IMR-90 (cell line): Measurements from ENCODE around the gene VPS4B. TPM values are rescaled to one million over a fixed set of nuclear protein-coding genes. Genes with fewer than 3 reads are reported as not detected.

Experiments used
- ATAC-seq: fragments of 200-7000 bp; cut with Tn5 transposase; 2 replicates; pipeline ENCODE4 v1.9.1; 2020; ENCODE audit warnings: low read depth, mild to moderate bottlenecking, moderate library complexity
- BruUV-seq: library from RNA; stranded (reverse); fragments of 400-500 nt; replicated peaks from 2 replicates; lab custom pipeline; 2021; lab: Mats Ljungman, UMichigan
- CTCF ChIA-PET: fragments of 300-600 bp; formaldehyde crosslinking; extraction: SDS; loops from one replicate; lab custom pipeline; 2021; ENCODE audit warnings: antibody characterized with exemption; lab: Yijun Ruan, JAX
- POLR2A ChIA-PET: fragments of 300-600 bp; sonication (Branson Sonifier 250); formaldehyde crosslinking; loops from one replicate; lab custom pipeline; 2022; ENCODE audit warnings: antibody characterized with exemption; ENCODE audit not compliant: unreplicated experiment; lab: Charles Lee
- DNase-seq: peaks from one replicate; pipeline ENCODE4 v3.0.0; 2013
- H2AFZ ChIP-seq: replicated peaks from 2 replicates; pipeline ENCODE3; 2013; ENCODE audit warnings: low read length, mild to moderate bottlenecking; ENCODE audit not compliant: poor library complexity
- H2AK5ac ChIP-seq: 2 replicates; pipeline ENCODE4 v1.6.1; 2013; ENCODE audit warnings: low read depth, low read length, inconsistent platforms
- H2AK9ac ChIP-seq: replicated peaks from 2 replicates; pipeline ENCODE3; 2013; ENCODE audit warnings: mild to moderate bottlenecking, low read depth, low read length, moderate library complexity; ENCODE audit not compliant: poor library complexity
- H2BK120ac ChIP-seq: 2 replicates; pipeline ENCODE4 v1.6.1; 2013; ENCODE audit warnings: low read depth, low read length, inconsistent platforms
- H2BK15ac ChIP-seq: 3 replicates; pipeline ENCODE4 v1.6.1; 2013; ENCODE audit warnings: low read depth, low read length, inconsistent platforms
- H2BK20ac ChIP-seq: 2 replicates; pipeline ENCODE4 v1.6.1; 2013; ENCODE audit warnings: low read depth, mild to moderate bottlenecking, inconsistent platforms, low read length, moderate library complexity
- H2BK5ac ChIP-seq: 2 replicates; pipeline ENCODE4 v1.6.1; 2013; ENCODE audit warnings: mild to moderate bottlenecking, low read depth, low read length, inconsistent platforms; ENCODE audit not compliant: poor library complexity, severe bottlenecking
- H3K14ac ChIP-seq: replicated peaks from 2 replicates; pipeline ENCODE4 v1.6.1; 2013; ENCODE audit warnings: low read depth, low read length, inconsistent platforms
- H3K18ac ChIP-seq: 2 replicates; pipeline ENCODE4 v1.6.1; 2013; ENCODE audit warnings: low read depth, low read length, control low read depth
- H3K23ac ChIP-seq: 2 replicates; pipeline ENCODE4 v1.6.1; 2013; ENCODE audit warnings: low read depth, low read length, inconsistent platforms
- H3K27ac ChIP-seq: 2 replicates; pipeline ENCODE4 v1.5.1; 2013; ENCODE audit warnings: mild to moderate bottlenecking, control low read depth, low read length; ENCODE audit not compliant: insufficient read depth
- H3K27me3 ChIP-seq: 2 replicates; pipeline ENCODE4 v1.6.1; 2013; ENCODE audit warnings: low read length; ENCODE audit not compliant: control insufficient read depth, insufficient read depth
- H3K36me3 ChIP-seq: 2 replicates; pipeline ENCODE4 v1.6.1; 2013; ENCODE audit warnings: low read length, mixed read lengths; ENCODE audit not compliant: control insufficient read depth, insufficient read depth
- H3K4ac ChIP-seq: 2 replicates; pipeline ENCODE4 v1.6.1; 2013; ENCODE audit warnings: low read depth, low read length, inconsistent platforms
- H3K4me1 ChIP-seq: 2 replicates; pipeline ENCODE4 v1.6.1; 2013; ENCODE audit warnings: low read length, mixed read lengths; ENCODE audit not compliant: control insufficient read depth, insufficient read depth
- H3K4me2 ChIP-seq: 2 replicates; pipeline ENCODE4 v1.6.1; 2013; ENCODE audit warnings: low read depth, mild to moderate bottlenecking, control low read depth, low read length, moderate library complexity
- H3K4me3 ChIP-seq: 2 replicates; pipeline ENCODE4 v1.5.1; 2013; ENCODE audit warnings: low read depth, mild to moderate bottlenecking, control low read depth, low read length, moderate library complexity; ENCODE audit not compliant: insufficient read depth
- H3K56ac ChIP-seq: 2 replicates; pipeline ENCODE4 v1.6.1; 2013; ENCODE audit warnings: low read length, inconsistent platforms; ENCODE audit not compliant: insufficient read depth; ENCODE audit errors: extremely low read depth
- H3K79me1 ChIP-seq, 2 experiments: 2 replicates each; pipeline ENCODE4 v1.6.1; 2013; ENCODE audit warnings: low read length in 2 of 2, inconsistent platforms in 1 of 2, low read depth in 1 of 2
- H3K9ac ChIP-seq: 2 replicates; pipeline ENCODE4 v1.6.1; 2013; ENCODE audit warnings: low read depth, low read length, control low read depth
- H3K9me1 ChIP-seq: 2 replicates; pipeline ENCODE4 v1.6.1; 2013; ENCODE audit warnings: low read length, inconsistent platforms; ENCODE audit not compliant: insufficient read depth
- H3K9me3 ChIP-seq: 2 replicates; pipeline ENCODE4 v1.6.1; 2013; ENCODE audit warnings: low read length; ENCODE audit not compliant: control insufficient read depth, insufficient read depth
- H4K20me1 ChIP-seq: 2 replicates; pipeline ENCODE4 v1.6.1; 2013; ENCODE audit warnings: low read length, inconsistent platforms; ENCODE audit not compliant: insufficient read depth
- H4K5ac ChIP-seq: 2 replicates; pipeline ENCODE4 v1.6.1; 2013; ENCODE audit warnings: mild to moderate bottlenecking, low read depth, low read length, control low read depth
- H4K8ac ChIP-seq, 2 experiments: 2 replicates each; pipeline ENCODE4 v1.6.1; 2013; ENCODE audit warnings: low read depth in 2 of 2, low read length in 2 of 2, control low read depth in 1 of 2, inconsistent platforms in 1 of 2
- H4K91ac ChIP-seq: 2 replicates; pipeline ENCODE4 v1.6.1; 2013; ENCODE audit warnings: low read depth, low read length, inconsistent platforms; ENCODE audit not compliant: insufficient read depth
- ELK1 ChIP-seq: fragments of 150-350 bp; IDR thresholded peaks from 2 replicates; pipeline ENCODE4 v1.6.1; 2016; ENCODE audit warnings: low read depth, mild to moderate bottlenecking, low read length, moderate library complexity, borderline replicate concordance
- USF2 ChIP-seq: fragments of 150-350 bp; IDR thresholded peaks from 2 replicates; pipeline ENCODE4 v1.6.1; 2017; ENCODE audit warnings: mild to moderate bottlenecking, antibody characterized with exemption, low read length, low read depth
- whole genome bisulfite sequencing, 2 experiments: methylation state at CpG; one replicate each; pipeline versions ENCODE4 v1.1.5 to v1.1.7; 2013; ENCODE audit warnings: missing lambda C conversion rate in 2 of 2; ENCODE audit not compliant: insufficient read length in 1 of 2; ENCODE audit errors: extremely low coverage in 2 of 2; 5-methylcytosine and 5-hydroxymethylcytosine counted together
- dilution Hi-C: fragments of 300-500 bp; cut with HindIII; formaldehyde crosslinking; loops from one replicate; pipeline ENCODE4 v1.14.3; 2018; ENCODE audit warnings: low sequenced_read_pairs; ENCODE audit not compliant: unreplicated experiment
- in situ Hi-C: fragments of 300-500 bp; cut with MboI; formaldehyde crosslinking; loops from 3 replicates; pipeline ENCODE4 v1.14.3; 2019; ENCODE audit warnings: low sequenced_read_pairs, inconsistent platforms, mixed read lengths
- intact Hi-C: fragments of 100-400 bp; cut with micrococcal nuclease; formaldehyde crosslinking; loops from 2 replicates; pipeline ENCODE4 v1.10.0; 2022
- polyA plus RNA-seq, 3 experiments: library from polyadenylated mRNA; depleted of rRNA; stranded (reverse); fragments of >200 nt; gene quantifications; 2 replicates each; pipeline ENCODE4 v1.2.3, GENCODE V29; 2012; ENCODE audit warnings: low replicate concordance in 1 of 3
- total RNA-seq: library from RNA; depleted of rRNA; stranded (reverse); fragments of >200 nt; gene quantifications from 2 replicates; pipeline ENCODE4 v1.2.3, GENCODE V29; 2012

The VPS4B gene
- total and polyA plus RNA-seq, 2 of the 4 experiments (the other 2 are of a cell fraction), result 16.2 to 31.5 TPM

GRCh38 chr18:63447066-63447465 is 24.8 kb upstream of the VPS4B start:
- no peak for DNase-seq
- Histone ChIP-seq H3K27me3 (no peaks in the 10 kb centered on the region), H3K18ac (no peak overlapping the region), H3K9me1 (no peaks in the 10 kb centered on the region), H4K8ac (no peak overlapping the region), H4K91ac (no peak overlapping the region), H2BK15ac (no peak overlapping the region), H2AFZ (no peak overlapping the region), H3K4ac (no peak overlapping the region), H3K9me3 (no peaks in the 10 kb centered on the region), H2BK20ac (no peak overlapping the region), H3K23ac (no peak overlapping the region), H3K4me3 (no peak overlapping the region), H3K79me1 (no peaks in the 10 kb centered on the region), H3K9ac (no peak overlapping the region), H3K36me3 (no peaks in the 10 kb centered on the region; the same call in 1 of the 2 replicates), H2AK9ac (no peak overlapping the region), H3K4me1 (no peaks in the 10 kb centered on the region), H3K4me2 (no peak overlapping the region), H2AK5ac (no peak overlapping the region), H2BK5ac (no peak overlapping the region), H3K56ac (no peak overlapping the region), H4K5ac (no peak overlapping the region), H2BK120ac (no peak overlapping the region), H3K14ac (no peak overlapping the region), H4K20me1 (no peaks in the 10 kb centered on the region), H3K27ac (no peak overlapping the region)
- in situ Hi-C loops, result no loop called here
- TF ChIP-seq USF2, result no peak
- no peak for TF ChIP-seq ELK1
- BruUV-seq, result no TSS peak
- no CpG with 5 or more reads among the region's 5 CpGs for WGBS, 2 experiments
- ATAC-seq, result no peak
- CTCF ChIA-PET, result no interaction called here
- POLR2A ChIA-PET, result interaction anchor here (0.5 kb wide), 1 partner anchor 88 kb away, joined by 5 read pairs; no protein-coding TSS in a partner anchor
- dilution Hi-C loops, result no loop called here
- intact Hi-C loops, result no loop called here
